Measurements from ENCODE around the gene CZIB.

DNA sequence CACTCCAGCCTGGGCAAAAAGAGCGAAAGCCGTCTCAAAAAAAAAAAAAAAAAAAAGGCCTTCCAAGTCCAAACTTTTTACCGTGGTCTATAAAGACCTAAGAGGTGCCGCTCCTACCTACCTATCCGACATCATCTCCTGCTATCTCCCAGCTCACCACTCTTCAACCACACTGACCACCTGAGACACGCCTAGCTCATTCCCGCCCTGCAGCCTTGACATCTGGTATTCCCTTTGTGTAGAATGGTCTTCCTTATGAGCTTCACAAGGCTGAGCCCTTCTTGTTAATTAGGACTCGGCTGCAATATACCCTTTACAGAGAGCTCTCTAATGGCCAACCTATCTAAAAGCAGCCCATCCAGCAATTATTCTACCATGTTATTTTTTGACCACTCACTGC lies 17.2 kb upstream of the CZIB start:
- no peak for TF ChIP-seq POLR2A (IDR thresholded peaks at IDR 0.05; ENCODE audit: extremely low read depth, insufficient read length)
- TF ChIP-seq CTCF (IDR thresholded peaks at IDR 0.05; ENCODE audit: low read depth, low read length): no peak

Data from NB4 (cell line).